Fibroblast of mammary gland (primary cell): ENCODE data around the gene FDXR.

Experiments used
- DNase-seq: peaks from one replicate; pipeline ENCODE4 v3.0.0-alpha.2; 2010; ENCODE audit warnings: low read depth
- H3K4me3 ChIP-seq: 2 replicates; pipeline ENCODE4 v1.5.1; 2011; ENCODE audit warnings: low read depth, mild to moderate bottlenecking, low read length, moderate library complexity; ENCODE audit not compliant: control insufficient read depth
- CTCF ChIP-seq: conservative IDR thresholded peaks from 2 replicates; pipeline ENCODE4 v1.5.1; 2011; ENCODE audit warnings: low read depth, low read length, inconsistent platforms; ENCODE audit not compliant: control insufficient read depth, insufficient read depth

The FDXR gene

GRCh38 chr17:74898376-74898946, 25.7 kb upstream of the FDXR start:
- TF ChIP-seq CTCF = no peak
- H3K4me3 ChIP-seq = no peak overlapping the region
- DNase-seq = no peak

GRCh38 chr17:74893936-74894671, 21.3 kb upstream of the FDXR start:
- DNase-seq = no peak
- no peak overlapping the region for H3K4me3 ChIP-seq
- TF ChIP-seq CTCF = no peak

GRCh38 chr17:74892974-74893911, 20.4 kb upstream of the FDXR start, which contains the start of gene FADS6:
Gene FADS6, minus strand, starts transcription at chr17:74893633. Its CDS starts 38 bp downstream, at chr17:74893595.
- DNase-seq = no peak
- no peak within 1 kb of the TSS for H3K4me3 ChIP-seq
- no peak for TF ChIP-seq CTCF

- no peak for TF ChIP-seq CTCF
- no peak overlapping the region for H3K4me3 ChIP-seq
- DNase-seq = no peak
These were observed 19.4 kb upstream of the FDXR start for GRCh38 chr17:74892013-74892841.

GRCh38 chr17:74890554-74890953, 17.8 kb upstream of the FDXR start:
- H3K4me3 ChIP-seq = no peak overlapping the region
- no peak for TF ChIP-seq CTCF
- no peak for DNase-seq

- H3K4me3 ChIP-seq = no peak overlapping the region
- DNase-seq = no peak
- TF ChIP-seq CTCF = no peak
These were observed 15.7 kb upstream of the FDXR start for GRCh38 chr17:74888469-74888868.
